Right renal cortex interstitium (tissue), 3 donors: Measurements from ENCODE around the gene SBK2. TPM values are rescaled to one million over a fixed set of nuclear protein-coding genes. Genes with fewer than 3 reads are reported as not detected.
"Not testable (repeated sequence)": the region's sequence is repeated elsewhere in the genome, so short reads cannot be mapped to it uniquely, and the experiment has no call there.

Source experiments
- DNase-seq, 3 donors: peaks; one replicate each; pipeline ENCODE4 v3.0.0-alpha.2; 2013; ENCODE audit warnings: low read depth in 3 of 3, low spot score in 2 of 3
- polyA plus RNA-seq, 3 donors: library from polyadenylated mRNA; unstranded; fragments of 120-200 nt; gene quantifications; one replicate each; pipeline ENCODE4 v1.2.1, GENCODE V29; 2013; ENCODE audit not compliant: insufficient read length in 3 of 3

Gene SBK2
- polyA plus RNA-seq, 3 donors, result 0.37 to 0.51 (median 0.50) TPM

DNA sequence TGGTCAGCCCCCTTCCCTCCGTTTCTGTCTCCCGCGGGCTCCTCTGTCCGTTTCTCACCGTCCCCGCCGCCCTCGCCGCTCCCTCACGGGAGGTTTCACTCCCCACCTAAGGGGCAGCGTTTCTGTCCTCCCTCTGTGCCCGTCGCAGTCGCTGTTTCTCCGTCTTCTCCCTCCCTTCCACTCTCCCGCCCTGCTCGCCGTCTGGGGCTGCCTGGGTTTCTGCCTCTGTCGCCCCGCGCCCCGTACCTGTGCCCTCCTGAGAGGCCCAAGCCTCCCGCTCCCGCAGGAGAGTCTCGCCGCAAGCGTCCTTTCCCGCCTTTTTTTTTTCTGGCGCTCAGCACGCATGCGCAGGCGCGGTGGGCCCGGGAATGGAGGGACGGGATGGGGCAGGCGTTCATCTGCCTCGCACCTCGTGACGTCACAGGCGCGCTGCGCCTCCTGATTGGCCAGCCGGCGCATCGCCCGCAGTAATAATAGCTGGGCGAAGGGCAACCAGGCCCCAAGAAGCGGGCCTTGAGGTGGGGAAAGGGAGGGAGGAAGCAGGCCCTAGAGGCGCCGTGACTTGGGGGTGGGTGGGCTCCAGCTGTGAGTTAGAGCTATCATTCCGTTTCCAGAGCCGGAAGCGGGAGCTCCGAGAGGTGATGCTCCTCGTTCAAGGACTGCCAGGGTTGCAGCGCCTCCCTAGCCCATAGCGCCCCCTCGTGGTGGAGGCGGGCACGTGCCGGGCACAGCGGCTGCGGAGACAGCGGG lies 33.3 kb downstream of the SBK2 start:
- DNase-seq, result peak; percentile 84 to 85 (median 84)

DNA sequence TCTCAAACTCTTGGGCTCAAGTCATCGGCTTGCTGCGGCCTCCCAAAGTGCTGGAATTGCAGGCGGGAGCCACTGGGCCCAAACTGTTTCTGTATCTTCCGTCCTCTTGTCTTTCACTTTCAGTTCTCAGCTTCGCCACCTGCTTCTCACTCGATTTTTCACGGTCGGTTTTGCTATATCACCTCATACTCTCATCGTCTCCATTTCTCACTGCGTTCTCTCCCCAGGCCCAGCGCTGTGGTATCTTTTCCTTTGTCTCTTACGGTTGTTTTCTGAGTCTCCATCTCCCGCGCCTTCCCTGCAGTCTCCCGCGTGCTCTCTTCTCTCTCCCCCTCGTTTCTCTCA lies 33.8 kb downstream of the SBK2 start:
- no peak for DNase-seq

DNA sequence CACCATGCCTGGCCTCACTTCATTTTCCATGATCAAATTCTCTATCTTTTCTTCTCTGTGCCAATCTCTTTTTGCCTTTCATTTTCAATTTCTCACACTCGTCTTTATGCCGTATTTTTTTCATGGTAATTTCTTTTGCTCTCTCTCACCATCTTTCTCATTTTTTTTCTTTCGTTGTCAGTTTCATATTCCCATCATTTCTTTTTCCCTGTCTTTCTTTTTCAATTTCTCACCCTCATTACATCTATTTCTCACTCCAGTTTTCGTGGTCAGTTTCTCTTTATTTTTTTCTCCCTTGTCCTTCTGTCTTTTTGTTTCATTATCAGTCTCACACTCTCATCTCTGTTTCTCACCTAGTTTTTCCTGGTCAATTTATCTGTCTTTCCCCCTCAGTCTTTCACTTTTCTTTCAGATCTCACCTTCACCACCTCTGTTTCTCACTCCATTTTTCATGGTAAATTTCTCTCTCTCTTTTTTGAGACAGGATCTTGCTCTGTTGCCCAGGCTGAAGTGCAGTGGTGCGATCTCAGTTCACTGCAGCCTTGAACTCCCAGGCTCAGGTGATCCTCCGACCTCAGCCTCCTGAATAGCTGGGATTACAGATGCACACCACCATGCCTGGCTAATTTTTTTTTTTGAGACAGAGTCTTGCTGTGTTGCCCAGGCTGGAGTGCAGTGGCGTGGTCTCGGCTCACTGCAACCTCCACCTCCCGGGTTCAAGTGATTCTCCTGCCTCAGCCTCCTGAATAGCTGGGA lies 34.6 kb downstream of the SBK2 start:
- DNase-seq, result no peak

DNA sequence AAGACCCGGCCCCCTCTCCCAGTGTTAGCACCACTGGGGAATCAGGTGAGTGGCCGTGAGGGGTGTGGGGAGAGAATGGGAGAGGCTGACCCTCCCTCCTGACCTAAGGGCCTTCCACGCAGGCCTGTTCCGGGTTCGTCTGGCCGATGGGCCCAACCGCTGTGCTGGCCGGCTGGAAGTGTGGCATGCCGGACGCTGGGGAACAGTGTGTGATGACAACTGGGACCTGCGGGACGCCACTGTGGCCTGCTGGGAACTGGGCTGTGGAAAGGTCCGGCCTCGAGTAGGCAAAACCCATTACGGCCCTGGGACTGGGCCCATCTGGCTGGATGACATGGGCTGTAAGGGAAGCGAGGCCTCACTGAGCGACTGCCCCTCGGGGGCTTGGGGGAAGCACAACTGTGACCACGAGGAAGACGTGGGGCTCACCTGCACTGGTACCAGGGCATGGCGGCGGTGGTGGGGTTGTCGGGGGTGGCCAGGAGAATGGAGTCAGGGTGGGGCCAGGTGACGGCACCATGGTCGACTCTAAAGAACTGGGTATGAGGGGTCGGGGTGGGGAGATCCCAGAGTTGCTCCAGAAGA lies 36.5 kb downstream of the SBK2 start:
- DNase-seq, result no peak

DNA sequence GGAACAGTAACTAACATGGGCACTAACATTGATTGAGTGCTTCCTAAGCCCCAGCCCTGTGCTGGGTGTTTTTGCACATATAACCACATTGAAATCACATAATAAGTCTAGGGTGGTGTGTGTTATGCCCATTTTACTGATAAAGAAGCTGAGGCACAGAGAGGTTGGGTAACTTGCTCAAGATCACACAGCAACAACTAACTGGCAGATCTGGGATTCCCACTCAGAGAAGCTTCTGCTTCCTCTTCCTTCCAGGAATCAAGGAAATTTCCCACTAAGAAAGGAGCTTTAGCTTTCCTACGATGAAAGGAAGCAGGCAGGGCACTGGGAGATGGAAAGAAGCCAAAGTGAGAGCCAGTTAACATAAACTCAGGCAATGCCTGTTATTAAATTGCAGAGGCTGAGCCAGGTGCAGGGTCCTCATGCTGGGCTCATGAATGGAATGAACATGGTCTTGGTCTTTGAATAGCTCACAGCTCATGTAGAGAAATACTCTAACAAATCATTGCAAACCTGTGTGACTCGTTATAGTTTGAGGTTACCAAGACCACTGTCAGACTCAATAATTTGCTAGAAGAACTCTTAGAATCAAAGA lies 38.6 kb downstream of the SBK2 start:
- DNase-seq, result no peak

DNA sequence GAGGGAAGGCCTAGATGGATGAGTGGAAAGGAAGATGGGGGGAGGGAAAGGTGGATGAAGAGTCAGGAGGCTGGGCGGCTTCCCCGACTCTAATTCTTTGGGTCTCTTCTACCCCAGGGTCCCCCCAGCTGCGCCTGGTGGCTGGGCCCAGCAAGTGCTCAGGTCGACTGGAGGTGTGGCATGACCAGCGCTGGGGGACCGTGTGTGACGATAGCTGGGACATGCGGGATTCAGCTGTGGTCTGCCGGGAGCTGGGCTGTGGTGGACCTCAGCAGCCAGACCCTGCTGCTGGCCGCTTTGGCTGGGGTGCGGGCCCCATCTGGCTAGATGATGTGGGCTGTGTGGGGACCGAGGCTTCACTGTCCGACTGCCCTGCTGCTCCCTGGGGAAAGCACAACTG lies 39.2 kb downstream of the SBK2 start:
- DNase-seq, result no peak

DNA sequence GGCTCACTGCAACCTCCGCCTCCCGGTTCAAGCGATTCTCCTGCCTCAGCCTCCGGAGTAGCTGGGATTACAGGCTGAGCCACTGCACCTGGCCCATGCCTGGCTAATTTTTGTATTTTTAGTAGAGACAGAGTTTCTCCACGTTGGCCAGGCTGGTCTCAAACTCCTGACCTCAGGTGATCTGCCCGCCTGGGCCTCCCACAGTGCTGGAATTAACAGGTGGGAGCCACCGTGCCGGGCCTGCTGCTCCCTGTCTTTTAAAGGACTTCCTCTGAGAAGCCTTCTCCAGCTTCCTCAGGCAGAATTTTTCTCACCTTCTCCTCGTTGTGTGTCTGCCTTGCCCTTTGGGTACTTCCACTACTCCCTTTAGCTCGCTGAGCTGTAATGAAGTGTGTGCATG lies 40.1 kb downstream of the SBK2 start:
- DNase-seq, result not testable (repeated sequence)

DNA sequence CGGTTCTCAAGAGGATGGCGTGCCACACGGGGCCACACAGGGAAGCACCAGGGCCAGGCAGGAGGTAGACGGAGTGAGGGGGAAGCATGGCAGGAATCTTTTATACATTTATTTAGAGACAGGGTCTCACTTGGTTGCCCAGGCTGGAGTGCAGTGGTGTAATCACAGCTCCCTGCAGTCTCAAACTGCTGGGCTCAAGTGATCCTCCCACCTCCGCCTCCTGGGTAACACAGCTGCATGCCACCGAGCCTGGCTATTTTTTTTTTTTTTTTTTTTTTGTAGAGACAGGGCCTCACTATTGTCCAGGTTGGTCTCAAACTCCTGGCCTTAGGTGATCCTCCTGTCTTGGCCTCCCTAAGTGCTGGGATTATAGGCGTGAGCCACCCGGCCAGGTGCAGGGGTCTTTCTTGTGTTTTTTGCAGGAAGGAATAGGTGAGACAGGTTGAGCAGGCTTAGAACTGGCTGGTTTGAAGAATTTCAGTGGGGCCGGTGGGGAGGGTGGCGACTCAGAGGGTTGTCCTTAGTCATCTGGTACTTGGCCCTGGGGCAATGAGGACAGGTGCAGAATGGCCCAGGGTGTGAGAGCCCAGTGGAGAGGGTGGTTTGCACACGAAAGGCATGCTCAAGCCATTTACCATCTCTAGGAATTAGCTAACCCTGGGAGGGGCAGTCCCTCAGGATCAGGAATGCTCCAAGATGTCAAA lies 41.1 kb downstream of the SBK2 start:
- no peak for DNase-seq

DNA sequence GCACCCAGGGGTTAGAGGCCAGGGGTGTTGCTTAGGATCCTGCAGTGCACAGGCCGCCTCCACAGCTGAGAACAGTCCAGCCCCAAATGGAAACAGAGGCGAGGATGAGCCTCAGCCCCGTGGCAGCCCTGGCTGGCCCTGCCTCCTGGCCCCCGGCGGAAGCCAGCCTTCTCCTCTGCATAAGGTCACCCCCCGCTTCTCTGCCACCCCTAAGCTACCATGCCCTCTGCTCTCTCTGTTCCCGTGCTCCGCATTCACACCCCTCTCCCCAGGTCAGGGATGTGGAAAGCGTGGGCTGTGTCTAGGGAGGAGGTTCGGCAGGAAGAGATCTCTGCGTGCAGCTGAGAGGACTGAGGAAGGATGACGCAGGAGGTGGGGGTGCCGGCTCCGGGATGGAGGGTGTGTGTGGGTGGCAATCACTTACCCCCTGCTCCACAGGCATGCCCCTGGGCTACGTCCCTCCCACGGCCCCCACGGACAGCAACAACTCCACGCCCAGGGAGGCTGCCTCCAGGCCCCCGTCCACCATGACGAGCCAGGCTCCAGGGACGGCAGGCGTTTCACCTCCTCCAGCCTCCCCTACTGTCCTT lies 42.7 kb downstream of the SBK2 start:
- no peak for DNase-seq

DNA sequence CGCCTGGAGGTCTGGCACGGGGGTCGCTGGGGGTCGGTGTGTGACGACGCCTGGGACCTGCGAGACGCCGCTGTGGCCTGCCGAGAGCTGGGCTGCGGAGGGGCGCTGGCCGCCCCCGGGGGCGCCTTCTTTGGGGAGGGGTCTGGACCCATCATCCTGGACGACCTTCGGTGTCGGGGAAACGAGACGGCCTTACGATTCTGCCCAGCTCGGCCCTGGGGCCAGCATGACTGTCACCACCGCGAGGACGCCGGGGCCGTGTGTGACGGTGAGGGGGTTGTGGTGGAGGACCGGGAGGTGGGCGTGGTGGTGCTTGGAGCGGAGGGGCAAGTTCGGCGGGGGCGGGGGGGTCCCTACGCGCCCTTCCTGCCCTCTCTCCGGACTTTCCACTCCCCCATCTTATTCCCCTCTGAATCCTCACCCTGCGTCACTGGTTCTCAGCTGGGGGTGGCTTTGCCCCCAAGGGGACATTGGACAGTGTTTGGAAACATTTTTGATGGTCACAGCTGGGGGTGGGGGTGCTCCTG lies 43.2 kb downstream of the SBK2 start:
- no peak for DNase-seq

DNA sequence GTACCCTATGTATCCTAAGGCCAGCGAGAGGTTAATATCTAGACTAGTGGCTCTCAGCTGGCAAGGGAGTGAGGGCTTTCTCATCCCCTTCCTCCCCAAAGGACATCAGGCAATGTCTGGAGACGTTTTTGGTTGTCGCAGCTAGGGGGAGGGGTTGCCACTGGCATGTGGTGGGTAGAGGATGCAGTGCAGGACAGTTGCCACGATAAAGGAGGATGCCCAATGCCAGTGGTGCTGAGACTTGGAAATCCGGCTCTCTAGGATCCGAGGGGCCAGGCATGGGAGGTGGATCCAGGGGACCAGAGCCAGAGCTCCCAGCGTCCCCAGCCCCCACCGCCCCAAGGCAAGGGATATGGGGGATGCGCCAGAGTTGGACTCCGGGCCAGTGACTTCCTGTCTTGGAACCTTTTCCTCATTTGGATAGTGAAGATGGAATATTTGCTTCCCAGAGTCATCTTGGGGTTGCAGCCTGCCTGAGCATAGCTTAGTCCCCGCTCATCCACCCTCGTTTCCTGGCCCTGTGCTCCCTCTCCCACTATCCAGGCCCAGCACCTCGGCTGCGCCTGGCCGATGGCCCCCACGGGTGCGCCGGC lies 43.8 kb downstream of the SBK2 start:
- DNase-seq, result no peak

DNA sequence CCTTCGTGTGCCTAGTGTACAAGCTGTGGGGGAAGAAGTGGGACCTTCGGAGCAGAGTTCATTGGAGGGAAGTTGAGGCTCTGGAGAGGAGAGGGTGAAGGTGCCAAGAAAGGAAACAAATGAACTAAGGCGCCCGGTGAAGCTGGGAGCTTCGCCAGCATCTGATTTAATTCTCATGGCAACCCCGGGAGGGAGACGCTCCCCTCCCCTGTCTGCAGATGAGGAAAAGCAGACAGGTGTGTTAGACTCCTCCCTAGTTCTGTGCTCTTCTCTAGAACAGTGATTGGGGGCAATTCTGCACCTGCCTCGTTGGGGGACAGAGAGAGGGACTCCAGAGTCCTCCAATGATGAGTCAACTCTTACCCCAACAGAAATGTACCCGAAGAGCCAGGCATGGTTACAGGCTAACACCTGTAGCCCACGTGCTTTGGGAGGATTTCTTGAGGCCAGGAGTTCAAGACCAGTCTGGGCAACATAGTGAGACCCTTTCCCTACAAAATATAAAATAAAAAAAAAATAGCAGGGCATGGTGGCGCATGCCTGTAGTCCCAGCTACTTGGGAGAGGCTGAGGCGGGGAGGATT lies 44.5 kb downstream of the SBK2 start:
- no peak for DNase-seq

DNA sequence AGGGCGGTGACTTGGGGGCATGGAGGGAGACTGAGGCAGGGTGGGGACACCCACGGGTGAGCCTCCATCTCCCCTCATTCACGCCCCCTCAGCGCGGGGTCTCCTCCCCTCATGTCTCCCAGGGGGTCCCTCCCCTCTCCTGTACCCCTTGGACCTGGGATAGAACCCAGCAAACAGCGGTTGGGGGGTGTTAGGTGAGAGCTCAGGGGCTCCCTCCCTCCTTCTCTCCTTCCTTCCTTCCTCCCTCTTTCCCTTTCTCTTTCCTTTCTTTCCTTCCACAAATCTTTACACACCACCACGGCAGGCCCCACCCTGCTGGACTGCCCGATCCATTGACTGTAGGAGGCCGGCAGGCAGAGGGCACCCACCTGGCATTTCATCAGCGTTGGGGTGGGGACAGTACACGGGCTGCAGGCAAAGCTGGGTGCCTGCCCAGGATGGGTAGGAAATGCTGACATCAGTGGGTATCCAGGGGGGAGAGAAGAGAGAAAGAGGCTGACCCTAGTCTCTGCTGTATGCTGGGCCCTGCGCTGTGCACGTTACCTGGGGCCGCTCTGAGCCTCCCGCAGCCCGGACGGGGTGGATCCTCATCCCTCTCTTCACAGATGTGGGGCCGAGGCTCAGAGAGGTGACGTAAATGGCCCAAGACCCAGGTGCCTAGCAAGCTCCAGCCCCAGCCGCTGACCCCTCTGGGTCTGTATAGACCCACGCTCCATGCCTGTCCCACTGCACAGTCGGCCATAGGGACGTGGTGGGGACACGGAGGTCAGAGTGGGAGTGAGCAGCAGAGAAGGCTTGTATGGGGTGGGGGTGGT lies 45.2 kb downstream of the SBK2 start:
- DNase-seq, result no peak

DNA sequence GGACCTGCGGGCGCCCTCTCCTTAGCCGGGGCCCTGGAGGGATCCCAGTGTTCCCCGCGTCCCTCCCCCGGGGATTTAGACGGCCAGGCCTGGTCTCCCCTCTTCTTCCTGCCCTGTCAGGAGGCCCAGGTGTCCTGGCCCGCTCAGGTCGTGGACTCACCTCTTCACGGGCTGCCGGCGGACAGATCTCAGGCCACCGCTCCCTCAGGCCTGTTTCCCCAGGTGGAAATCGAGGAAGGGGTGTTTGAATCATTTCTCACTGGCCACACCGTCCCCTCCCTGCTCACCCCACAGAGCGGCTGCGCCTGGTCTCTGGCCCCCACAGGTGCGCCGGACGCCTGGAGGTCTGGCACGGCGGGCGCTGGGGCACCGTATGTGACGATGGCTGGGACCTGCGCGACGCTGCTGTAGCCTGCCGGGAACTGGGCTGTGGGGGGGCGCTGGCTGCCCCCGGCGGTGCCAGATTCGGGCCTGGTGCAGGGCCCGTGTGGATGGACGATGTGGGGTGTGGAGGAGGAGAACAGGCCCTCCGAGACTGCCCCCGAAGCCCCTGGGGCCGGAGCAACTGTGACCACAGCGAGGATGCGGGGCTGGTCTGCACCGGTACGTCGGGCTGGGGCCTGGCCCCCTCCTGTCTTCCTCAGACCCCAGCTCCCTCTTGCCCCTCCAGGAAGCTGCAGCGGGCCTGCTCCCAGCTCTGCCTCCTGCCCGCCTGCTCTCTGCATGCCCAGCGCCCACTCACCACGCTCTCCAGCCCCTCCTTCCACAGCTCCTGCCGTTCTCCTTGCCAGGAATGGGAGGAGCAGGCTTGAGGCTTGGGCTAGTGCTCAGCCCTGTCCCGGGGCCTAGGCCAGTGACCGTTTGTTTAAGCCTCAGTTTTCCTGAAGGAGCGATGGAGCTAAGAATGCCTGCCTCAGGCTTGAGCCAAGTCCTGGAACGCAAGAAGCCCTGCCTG lies 46.2 kb downstream of the SBK2 start:
- DNase-seq, result no peak

DNA sequence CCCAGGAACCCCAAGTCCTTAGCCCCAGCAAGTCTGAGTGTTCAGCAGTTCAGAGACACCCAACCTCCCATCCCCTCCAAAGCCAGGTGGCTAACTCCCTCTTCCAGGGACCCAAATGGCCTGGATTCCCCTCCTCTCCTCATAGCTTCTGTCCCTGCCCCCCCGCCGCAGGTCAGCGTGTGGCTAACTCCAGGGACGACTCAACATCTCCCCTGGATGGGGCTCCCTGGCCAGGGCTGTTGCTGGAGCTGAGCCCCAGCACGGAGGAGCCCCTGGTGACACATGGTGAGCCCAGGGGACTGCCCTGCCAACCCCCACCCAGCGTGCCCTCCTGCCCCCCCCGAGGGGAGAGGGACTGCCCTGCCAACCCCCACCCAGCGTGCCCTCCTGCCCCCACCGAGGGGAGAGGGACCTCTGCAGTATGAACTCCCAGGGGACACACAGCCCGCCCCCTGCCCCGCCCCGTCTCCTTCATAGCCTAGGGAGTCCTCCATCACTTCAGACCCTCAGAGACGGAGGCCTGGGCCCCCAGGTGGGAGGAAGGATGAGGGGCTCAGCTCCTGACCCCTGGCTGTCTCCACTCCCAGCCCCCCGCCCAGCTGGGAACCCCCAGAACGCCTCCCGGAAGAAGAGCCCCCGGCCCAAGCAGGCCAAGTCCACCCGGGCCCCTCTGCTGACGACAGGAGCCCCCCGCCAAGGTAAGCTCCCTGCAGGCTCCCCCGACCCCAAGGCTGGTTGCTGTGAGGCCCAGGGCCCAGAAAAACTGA lies 47.0 kb downstream of the SBK2 start:
- DNase-seq, result no peak

DNA sequence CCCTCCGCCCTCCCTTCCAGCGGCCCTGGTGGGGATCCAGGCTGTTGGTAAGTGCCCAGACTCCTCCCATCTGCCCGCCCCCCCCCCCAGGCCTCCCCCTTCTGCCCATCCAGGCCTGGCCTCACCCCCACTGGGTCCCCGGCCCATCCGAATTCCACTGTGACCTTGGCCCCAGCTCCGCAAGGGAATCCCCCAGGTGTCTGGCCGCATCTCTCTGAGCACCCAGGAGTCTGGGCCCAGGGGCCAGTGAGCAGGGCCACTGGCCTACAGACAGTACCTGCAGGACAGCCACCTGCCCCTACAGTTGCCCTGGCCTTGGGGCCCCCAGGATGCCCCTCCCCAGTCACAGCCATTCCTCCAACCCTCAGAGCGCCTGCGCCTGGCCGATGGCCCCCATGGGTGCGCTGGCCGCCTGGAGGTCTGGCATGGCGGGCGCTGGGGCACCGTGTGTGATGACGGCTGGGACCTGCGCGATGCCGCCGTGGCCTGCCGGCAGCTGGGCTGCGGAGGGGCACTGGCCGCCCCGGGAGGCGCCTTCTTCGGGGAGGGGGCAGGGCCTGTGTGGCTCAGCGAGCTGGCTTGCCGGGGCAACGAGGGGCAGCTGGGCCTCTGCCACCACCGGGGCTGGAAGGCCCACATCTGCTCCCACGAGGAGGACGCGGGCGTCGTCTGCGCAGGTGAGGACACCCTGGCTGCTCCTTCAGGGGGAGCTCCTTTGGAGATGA lies 47.8 kb downstream of the SBK2 start:
- no peak for DNase-seq
